ENCODE measurements around the gene NECAB2.

Gene NECAB2

GRCh38 chr16:83967838-83968305 lies at the start of gene NECAB2:
TSS of gene NECAB2 (plus strand) at chr16:83968244. CDS start at chr16:83968649, 405 bp downstream.
- DNase-seq (ENCODE audit: low read depth in 3 of 3): peak in 1 of 3 experiments; percentile 23

- no peak for DNase-seq (ENCODE audit: low read depth in 3 of 3)
Measured at GRCh38 chr16:83920894-83921491, 47.1 kb upstream of the NECAB2 start.

- no peak for DNase-seq (ENCODE audit: low read depth in 3 of 3)
Measured at GRCh38 chr16:83923581-83924365, 44.3 kb upstream of the NECAB2 start.

DNA sequence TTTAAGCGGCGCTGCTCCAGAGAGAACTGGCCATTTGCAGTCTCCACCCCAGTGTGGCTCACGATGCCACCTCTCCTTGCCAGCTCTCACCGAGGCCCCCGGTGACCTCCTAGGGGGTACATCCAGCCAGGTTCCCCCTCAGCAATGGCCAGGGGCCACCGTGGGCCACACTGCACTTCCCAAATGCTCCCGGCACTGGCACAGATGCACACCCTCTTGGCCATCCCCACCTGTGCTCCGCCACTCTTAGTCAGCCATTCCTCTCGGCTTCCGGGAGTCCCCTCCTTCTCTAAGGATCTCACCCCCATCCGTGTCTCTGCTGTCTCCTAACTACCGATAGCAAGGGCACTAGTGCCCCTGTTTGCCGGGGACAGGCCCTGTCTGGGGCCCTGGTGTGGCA lies 43.4 kb upstream of the NECAB2 start:
- no peak for DNase-seq (ENCODE audit: low read depth in 3 of 3)

DNA sequence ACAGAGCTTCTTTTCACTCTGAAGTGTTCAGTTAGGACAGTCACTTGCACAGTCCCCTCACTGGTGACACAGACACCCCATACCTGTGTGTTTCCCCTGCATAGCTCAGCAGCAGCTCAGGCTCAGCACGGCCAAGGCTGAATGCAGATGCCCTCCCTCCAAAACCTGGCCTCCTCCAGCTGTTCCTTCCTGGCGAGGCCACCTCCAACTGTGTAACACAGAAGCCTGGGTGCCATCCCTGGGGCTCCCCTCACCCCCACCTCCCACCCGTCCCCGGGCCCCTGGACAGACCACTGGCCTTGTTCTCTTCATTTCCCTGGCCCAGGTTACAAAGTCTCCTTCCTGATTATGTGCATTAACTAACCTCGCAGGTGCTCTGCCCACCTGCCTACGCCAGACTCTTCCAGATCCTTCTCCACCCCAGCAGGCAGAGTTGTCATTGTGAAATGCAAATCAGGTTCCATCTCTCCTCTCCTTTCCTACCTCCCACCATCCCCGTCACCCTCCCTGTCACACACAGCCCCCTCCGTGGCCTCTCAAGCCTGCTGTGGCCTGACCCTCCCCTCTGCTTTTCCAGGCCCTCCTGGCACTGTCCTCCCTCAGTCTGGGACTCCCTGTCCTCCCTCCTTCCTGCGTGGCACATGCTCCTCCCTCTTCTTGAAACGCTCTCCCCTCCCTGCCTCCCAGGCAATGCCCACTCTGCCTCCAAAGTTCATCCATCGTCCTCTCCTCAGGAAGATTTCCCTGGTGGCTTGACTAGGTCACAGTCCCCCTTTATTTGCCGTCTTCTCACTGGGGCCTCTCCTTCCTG lies 42.7 kb upstream of the NECAB2 start:
- no peak for DNase-seq (ENCODE audit: low read depth in 3 of 3)

GRCh38 chr16:83925957-83926725 lies 41.9 kb upstream of the NECAB2 start:
- no peak for DNase-seq (ENCODE audit: low read depth in 3 of 3)

DNA sequence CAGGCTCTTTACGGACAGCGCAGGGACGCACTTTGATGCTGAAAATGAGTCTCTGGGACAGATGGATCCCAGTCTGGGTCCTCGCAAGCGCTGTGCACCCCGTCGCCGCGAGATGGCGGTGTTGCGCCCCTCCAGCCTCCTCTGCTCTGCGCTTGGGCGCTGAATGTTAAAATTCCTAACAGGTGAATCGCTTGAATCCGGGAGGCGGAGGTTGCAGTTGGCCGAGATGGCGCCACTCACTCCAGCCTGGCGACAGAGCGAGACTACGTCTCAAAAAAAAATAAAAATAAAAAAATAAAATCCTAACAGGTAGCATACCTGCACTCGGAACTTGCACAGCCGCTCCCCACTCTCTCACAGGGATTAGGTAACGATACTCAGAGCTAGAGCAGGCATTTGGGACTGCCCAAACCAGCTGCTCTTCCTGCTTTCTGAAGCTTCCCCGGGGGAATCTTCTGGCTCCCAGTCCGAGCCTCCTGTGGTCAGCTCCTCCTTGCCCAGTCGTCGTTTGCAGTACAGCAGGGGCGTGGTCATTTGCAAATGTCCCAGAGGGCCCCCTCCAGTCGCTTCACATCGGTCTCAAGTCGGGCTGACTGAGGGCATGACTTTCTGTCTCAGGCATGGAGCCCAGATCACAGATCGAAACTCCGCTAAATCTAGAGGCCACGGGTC lies 41.2 kb upstream of the NECAB2 start:
- peak; percentile 34 to 66 (median 35) for DNase-seq (ENCODE audit: low read depth in 3 of 3)

DNA sequence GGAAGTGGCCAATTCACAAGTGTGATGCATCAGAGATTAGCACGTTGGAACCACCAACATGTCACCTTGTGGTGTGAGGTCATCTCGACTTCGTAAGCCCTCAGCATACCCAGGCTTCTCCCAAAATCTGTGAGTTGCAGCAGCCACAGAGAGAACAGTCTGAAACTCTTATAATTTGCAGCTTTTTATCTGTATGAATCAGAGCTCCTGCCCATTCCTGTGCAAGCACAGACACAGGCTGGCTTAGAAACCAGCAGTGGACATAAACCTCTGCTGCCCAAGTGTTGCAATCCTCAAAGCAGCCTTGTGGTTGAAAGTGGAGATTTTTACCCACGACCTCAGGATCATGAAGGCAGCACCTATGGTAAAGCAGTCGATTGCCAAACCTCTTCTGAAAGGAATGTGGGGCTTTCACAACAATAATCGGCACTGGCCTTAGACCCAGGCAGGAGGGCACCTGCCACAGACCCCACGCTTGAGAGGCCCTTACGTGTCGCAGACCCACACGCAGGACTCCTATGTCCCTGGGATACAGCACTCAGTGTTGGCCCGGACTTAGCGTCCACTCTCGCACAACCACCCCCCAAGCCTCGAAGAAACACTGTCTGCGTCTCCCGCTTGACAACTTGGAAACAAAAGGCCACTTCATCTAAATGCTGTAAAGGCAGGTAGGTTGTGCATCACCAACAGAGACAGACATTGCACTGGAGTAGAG lies 39.5 kb upstream of the NECAB2 start:
- no peak for DNase-seq (ENCODE audit: low read depth in 3 of 3)

DNA sequence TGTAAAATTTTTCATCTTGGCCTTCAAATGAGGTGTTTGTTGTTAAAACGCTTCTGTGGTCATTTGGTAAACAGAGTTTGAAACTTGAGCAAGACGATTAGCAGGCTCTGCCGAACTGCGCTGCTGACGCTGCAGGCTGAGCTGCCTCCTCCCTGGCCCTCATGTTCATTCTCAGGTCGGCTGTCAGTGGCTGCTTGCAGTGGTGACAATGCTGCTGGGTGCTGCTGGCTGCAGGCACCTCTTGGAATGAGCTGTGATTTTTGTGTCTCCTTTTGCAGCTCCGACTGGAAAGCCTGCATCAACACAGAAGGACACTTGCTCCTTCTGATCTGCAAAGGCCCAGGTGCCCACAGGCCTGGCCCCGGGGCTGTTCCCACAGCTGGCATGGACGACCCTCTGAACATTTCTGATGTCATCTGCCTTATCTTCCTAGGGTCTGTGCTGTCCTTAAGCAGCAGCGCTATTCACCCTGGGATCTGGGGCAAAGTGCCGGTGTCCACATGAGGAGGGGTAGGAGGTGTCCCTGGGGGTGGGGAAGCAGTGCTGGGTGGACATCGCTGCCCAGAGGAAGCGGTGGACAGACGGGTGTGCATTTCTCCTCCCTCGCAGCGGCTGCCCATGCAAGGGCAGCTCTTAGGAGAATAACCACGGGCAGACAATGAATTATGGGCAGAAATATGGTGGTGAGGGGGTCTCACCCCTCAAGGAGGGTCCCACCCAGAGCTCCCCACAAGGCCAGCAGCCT lies 38.1 kb upstream of the NECAB2 start:
- DNase-seq (ENCODE audit: low read depth in 3 of 3): no peak

- DNase-seq (ENCODE audit: low read depth in 3 of 3): no peak
Measured at GRCh38 chr16:83930730-83931500, 37.1 kb upstream of the NECAB2 start.

GRCh38 chr16:83931556-83931955 lies 36.5 kb upstream of the NECAB2 start:
- no peak for DNase-seq (ENCODE audit: low read depth in 3 of 3)

DNA sequence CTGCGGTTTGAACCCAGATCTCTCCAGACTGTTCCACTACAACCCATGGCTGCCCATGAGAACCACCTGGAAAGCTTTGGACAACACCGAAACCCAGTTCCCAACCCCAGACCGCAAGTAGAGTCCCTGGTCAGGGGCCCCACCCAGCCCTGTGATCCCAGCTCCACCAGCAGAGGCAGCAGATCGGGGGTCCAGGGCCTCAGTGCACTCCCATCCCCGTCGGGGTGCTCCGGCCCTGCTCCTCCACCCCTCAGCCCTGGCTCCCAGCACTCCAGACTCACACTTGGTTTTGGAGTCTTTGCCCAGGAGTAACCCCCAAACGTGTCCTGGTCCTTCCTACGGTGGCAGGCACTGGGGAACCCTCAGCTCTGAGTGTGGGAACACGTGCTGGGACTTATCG lies 35.7 kb upstream of the NECAB2 start:
- no peak for DNase-seq (ENCODE audit: low read depth in 3 of 3)

DNA sequence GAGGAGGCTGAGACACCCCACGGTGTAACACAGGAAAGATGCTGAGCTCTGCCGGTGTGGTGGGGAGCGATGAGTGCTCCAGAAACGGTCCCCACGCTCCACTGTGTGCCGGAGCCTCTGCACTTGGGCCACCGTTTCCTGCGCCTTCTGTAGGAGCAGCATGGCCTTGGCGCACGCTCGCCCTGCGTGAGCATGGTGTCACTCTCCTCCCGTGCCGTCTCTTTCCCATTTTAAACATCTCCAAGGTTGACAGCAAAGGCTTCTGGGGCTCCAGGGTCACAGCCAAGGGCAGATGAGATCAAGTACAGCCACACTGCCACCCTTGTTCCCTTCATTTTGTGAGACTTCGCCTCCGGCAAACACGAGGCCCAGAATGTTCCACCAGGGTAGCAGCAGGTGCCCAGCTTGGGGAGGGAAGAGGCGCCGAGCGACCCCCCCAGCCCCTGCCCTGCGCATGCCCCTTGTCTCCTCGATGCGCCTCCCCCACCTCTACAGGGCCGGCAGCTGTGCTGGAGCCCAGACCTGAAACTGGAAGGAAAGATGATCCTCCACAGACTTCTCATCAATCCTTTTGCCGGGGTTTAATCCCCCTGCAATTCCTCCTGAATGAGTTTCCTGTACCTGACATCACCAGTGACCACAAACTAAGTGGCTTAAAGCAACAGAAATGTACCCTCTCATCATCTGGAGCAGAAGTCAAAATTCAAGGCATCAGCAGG lies 34.9 kb upstream of the NECAB2 start:
- no peak for DNase-seq (ENCODE audit: low read depth in 3 of 3)

- DNase-seq (ENCODE audit: low read depth in 3 of 3): no peak
Measured at GRCh38 chr16:83933885-83934683, 34.0 kb upstream of the NECAB2 start.

- no peak for DNase-seq (ENCODE audit: low read depth in 3 of 3)
Measured at GRCh38 chr16:83934684-83934977, 33.4 kb upstream of the NECAB2 start.

- no peak for DNase-seq (ENCODE audit: low read depth in 3 of 3)
Measured at GRCh38 chr16:83935005-83935857, 32.8 kb upstream of the NECAB2 start.

DNA sequence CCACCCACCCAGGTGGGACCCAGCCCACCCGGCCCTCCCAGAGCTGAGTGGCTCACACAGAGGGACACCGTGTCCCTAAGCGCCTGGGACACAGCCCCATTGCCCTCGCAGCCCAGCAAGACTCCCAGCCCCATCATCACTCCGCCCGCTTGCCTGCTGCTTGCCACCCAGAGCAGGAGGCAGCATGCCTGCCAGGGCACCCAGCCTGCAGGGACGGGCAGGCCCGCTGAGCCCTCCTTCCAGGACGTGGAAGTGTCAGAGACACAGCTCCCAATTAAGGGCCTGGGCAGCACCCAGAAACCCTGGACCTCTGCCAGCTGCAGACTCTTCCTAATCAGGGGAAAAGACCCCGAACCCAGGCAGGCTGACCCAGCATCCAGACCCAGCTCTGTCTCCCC lies 32.2 kb upstream of the NECAB2 start:
- DNase-seq (ENCODE audit: low read depth in 3 of 3): no peak

Data from stimulated activated CD4-positive, alpha-beta T cell treated with anti-CD3 and anti-CD28 coated beads, TNF-alpha, amount 100 ng/mL, for 24 hours (primary cell).